Stimulated activated effector memory CD8-positive, alpha-beta T cell treated with anti-CD3 and anti-CD28 coated beads, Interleukin-12 subunit alpha, Interleukin-12 subunit beta, amount 100 ng/mL, for 72 hours (primary cell): ENCODE measurements around the gene ATG5.
"Not testable (repeated sequence)": the region's sequence is repeated elsewhere in the genome, so short reads cannot be mapped to it uniquely, and the experiment has no call there.

Source experiments
- ATAC-seq: fragments of 150-1000 bp; cut with Tn5 transposase; 2 replicates; pipeline ENCODE4 v1.10.0; 2021
- DNase-seq, 2 donors: peaks; one replicate each; pipeline ENCODE4 v3.0.0; 2021 to 2022; ENCODE audit warnings: low spot score in 2 of 2
- H3K27ac Mint-ChIP-seq: one replicate; pipeline ENCODE4 v1.8.0; 2022; ENCODE audit warnings: mild to moderate bottlenecking, mixed read lengths
- H3K36me3 Mint-ChIP-seq: one replicate; pipeline ENCODE4 v1.8.0; 2022; ENCODE audit warnings: mild to moderate bottlenecking, mixed read lengths
- H3K4me1 Mint-ChIP-seq: one replicate; pipeline ENCODE4 v1.8.0; 2022; ENCODE audit warnings: mixed read lengths
- H3K4me3 Mint-ChIP-seq: one replicate; pipeline ENCODE4 v1.8.0; 2022; ENCODE audit warnings: mild to moderate bottlenecking, mixed read lengths
- H3K9me3 Mint-ChIP-seq: one replicate; pipeline ENCODE4 v1.8.0; 2022; ENCODE audit warnings: mixed read lengths

ATG5 gene

GRCh38 chr6:106283481-106283880 is 42.1 kb downstream of the ATG5 start:
- H3K4me3 Mint-ChIP-seq = no peak overlapping the region
- ATAC-seq = no peak
- no peaks in the 10 kb centered on the region for H3K9me3 Mint-ChIP-seq
- H3K27ac Mint-ChIP-seq = no peak overlapping the region
- H3K36me3 Mint-ChIP-seq = peaks cover 16% of the 10 kb centered on the region
- no peak for DNase-seq
- H3K4me1 Mint-ChIP-seq = peaks cover 50% of the 10 kb centered on the region

- Mint-ChIP-seq H3K36me3 (peaks cover 19% of the 10 kb centered on the region), H3K4me1 (peaks cover 43% of the 10 kb centered on the region), H3K4me3 (no peak overlapping the region), H3K9me3 (no peaks in the 10 kb centered on the region), H3K27ac (no peak overlapping the region)
- DNase-seq (no peak), ATAC-seq (peak; percentile 92)
Measured at GRCh38 chr6:106281661-106282060, 43.9 kb downstream of the ATG5 start.

GRCh38 chr6:106281088-106281487 is 44.5 kb downstream of the ATG5 start:
- H3K27ac Mint-ChIP-seq = no peak overlapping the region
- ATAC-seq (peak; percentile 48), DNase-seq (no peak)
- H3K36me3 Mint-ChIP-seq = peaks cover 19% of the 10 kb centered on the region
- peaks cover 42% of the 10 kb centered on the region for H3K4me1 Mint-ChIP-seq
- H3K9me3 Mint-ChIP-seq = no peaks in the 10 kb centered on the region
- H3K4me3 Mint-ChIP-seq = no peak overlapping the region

- H3K9me3 Mint-ChIP-seq = no peaks in the 10 kb centered on the region
- peak; percentile 74 for ATAC-seq
- H3K36me3 Mint-ChIP-seq = peaks cover 19% of the 10 kb centered on the region
- H3K4me1 Mint-ChIP-seq = peaks cover 37% of the 10 kb centered on the region
- DNase-seq = no peak
- peak overlapping the region; percentile 1 for H3K27ac Mint-ChIP-seq
- no peak overlapping the region for H3K4me3 Mint-ChIP-seq
Measured at GRCh38 chr6:106279179-106279578, 46.4 kb downstream of the ATG5 start.

GRCh38 chr6:106275692-106276091 is 49.9 kb downstream of the ATG5 start:
- no peak overlapping the region for H3K4me3 Mint-ChIP-seq
- H3K27ac Mint-ChIP-seq = no peak overlapping the region
- ATAC-seq (peak; percentile 92), DNase-seq (no peak)
- peaks cover 19% of the 10 kb centered on the region for H3K36me3 Mint-ChIP-seq
- peaks cover 16% of the 10 kb centered on the region for H3K4me1 Mint-ChIP-seq
- H3K9me3 Mint-ChIP-seq = no peaks in the 10 kb centered on the region

- DNase-seq = no peak
- no peaks in the 10 kb centered on the region for H3K9me3 Mint-ChIP-seq
- no peak overlapping the region for H3K4me3 Mint-ChIP-seq
- peak overlapping the region; percentile 51 for H3K27ac Mint-ChIP-seq
- H3K4me1 Mint-ChIP-seq = peaks cover 9% of the 10 kb centered on the region
- no peaks in the 10 kb centered on the region for H3K36me3 Mint-ChIP-seq
- peak; percentile 14 for ATAC-seq
Measured at GRCh38 chr6:106273087-106273486, 52.5 kb downstream of the ATG5 start.

- DNase-seq = no peak
- peaks cover 13% of the 10 kb centered on the region for H3K4me1 Mint-ChIP-seq
- H3K9me3 Mint-ChIP-seq = no peaks in the 10 kb centered on the region
- H3K27ac Mint-ChIP-seq = no peak overlapping the region
- no peaks in the 10 kb centered on the region for H3K36me3 Mint-ChIP-seq
- ATAC-seq = peak; percentile 50
- H3K4me3 Mint-ChIP-seq = no peak overlapping the region
Measured at GRCh38 chr6:106272287-106272686, 53.3 kb downstream of the ATG5 start.

- H3K9me3 Mint-ChIP-seq = peaks cover 6% of the 10 kb centered on the region
- peaks cover 19% of the 10 kb centered on the region for H3K4me1 Mint-ChIP-seq
- no peak for ATAC-seq
- no peak overlapping the region for H3K4me3 Mint-ChIP-seq
- no peak for DNase-seq
- no peak overlapping the region for H3K27ac Mint-ChIP-seq
- no peaks in the 10 kb centered on the region for H3K36me3 Mint-ChIP-seq
Measured at GRCh38 chr6:106270414-106270813, 55.1 kb downstream of the ATG5 start.

- H3K36me3 Mint-ChIP-seq, ATAC-seq: not testable (repeated sequence)
- peaks cover 29% of the 10 kb centered on the region for H3K4me1 Mint-ChIP-seq
Measured at GRCh38 chr6:106269268-106269919, 56.2 kb downstream of the ATG5 start.

GRCh38 chr6:106268500-106268899 is 57.1 kb downstream of the ATG5 start:
- H3K4me1 Mint-ChIP-seq = peaks cover 36% of the 10 kb centered on the region
- not testable (repeated sequence) for H3K27ac Mint-ChIP-seq, ATAC-seq, DNase-seq, H3K4me3 Mint-ChIP-seq, H3K36me3 Mint-ChIP-seq
- H3K9me3 Mint-ChIP-seq = peaks cover 11% of the 10 kb centered on the region

More at GRCh38 chr6:106269268-106269919, 56.2 kb downstream of the ATG5 start:
- DNase-seq, H3K4me3 Mint-ChIP-seq, H3K27ac Mint-ChIP-seq: not testable (repeated sequence)
- peaks cover 11% of the 10 kb centered on the region for H3K9me3 Mint-ChIP-seq

GRCh38 chr6:106264433-106264832 is 61.1 kb downstream of the ATG5 start:
- DNase-seq, H3K36me3 Mint-ChIP-seq, H3K27ac Mint-ChIP-seq, H3K4me3 Mint-ChIP-seq, ATAC-seq: not testable (repeated sequence)
- peaks cover 36% of the 10 kb centered on the region for H3K4me1 Mint-ChIP-seq
- H3K9me3 Mint-ChIP-seq = peaks cover 11% of the 10 kb centered on the region

GRCh38 chr6:106259748-106260147 is 65.8 kb downstream of the ATG5 start:
- H3K9me3 Mint-ChIP-seq, H3K4me3 Mint-ChIP-seq, H3K27ac Mint-ChIP-seq, H3K36me3 Mint-ChIP-seq, DNase-seq, ATAC-seq: not testable (repeated sequence)
- H3K4me1 Mint-ChIP-seq = peaks cover 22% of the 10 kb centered on the region

GRCh38 chr6:106258726-106259125 is 66.8 kb downstream of the ATG5 start:
- DNase-seq (no peak), ATAC-seq (no peak)
- Mint-ChIP-seq H3K9me3 (no peaks in the 10 kb centered on the region), H3K4me3 (no peak overlapping the region), H3K4me1 (peaks cover 18% of the 10 kb centered on the region), H3K36me3 (no peaks in the 10 kb centered on the region), H3K27ac (no peak overlapping the region)

- ATAC-seq (peak; percentile 55), DNase-seq (no peak)
- H3K4me3 Mint-ChIP-seq = no peak overlapping the region
- no peak overlapping the region for H3K27ac Mint-ChIP-seq
- H3K4me1 Mint-ChIP-seq = peaks cover 30% of the 10 kb centered on the region
- H3K9me3 Mint-ChIP-seq = no peaks in the 10 kb centered on the region
- no peaks in the 10 kb centered on the region for H3K36me3 Mint-ChIP-seq
Measured at GRCh38 chr6:106257195-106257594, 68.4 kb downstream of the ATG5 start.

GRCh38 chr6:106256201-106256968 is 69.2 kb downstream of the ATG5 start:
- no peaks in the 10 kb centered on the region for H3K36me3 Mint-ChIP-seq
- DNase-seq = no peak
- H3K27ac Mint-ChIP-seq = no peak overlapping the region
- peaks cover 30% of the 10 kb centered on the region for H3K4me1 Mint-ChIP-seq
- H3K9me3 Mint-ChIP-seq = no peaks in the 10 kb centered on the region
- no peak for ATAC-seq
- H3K4me3 Mint-ChIP-seq = no peak overlapping the region

GRCh38 chr6:106255306-106255705 is 70.3 kb downstream of the ATG5 start:
- Mint-ChIP-seq H3K9me3 (no peaks in the 10 kb centered on the region), H3K4me3 (no peak overlapping the region), H3K4me1 (peaks cover 38% of the 10 kb centered on the region), H3K36me3 (no peaks in the 10 kb centered on the region), H3K27ac (no peak overlapping the region)
- DNase-seq (no peak), ATAC-seq (no peak)
